Liver (tissue), 9 donors: ENCODE results near the gene SMAD5. TPM values are rescaled to one million over a fixed set of nuclear protein-coding genes. Genes with fewer than 3 reads are reported as not detected.

ENCODE experiments used
- DNase-seq: peaks from one replicate; pipeline ENCODE4 v3.0.0-alpha.2; 2017; ENCODE audit warnings: low spot score
- H3K27ac ChIP-seq, 2 donors: one replicate each; pipeline ENCODE4 v1.7.0; 2013; ENCODE audit warnings: inconsistent platforms in 2 of 2, low read length in 2 of 2, control low read depth in 1 of 2, low read depth in 1 of 2, mild to moderate bottlenecking in 1 of 2
- H3K27me3 ChIP-seq, 4 donors: one replicate each; pipeline versions ENCODE4 v1.6.1 to v1.7.0; 2013; ENCODE audit warnings: low read length in 3 of 4, inconsistent platforms in 1 of 4, mild to moderate bottlenecking in 1 of 4, moderate library complexity in 1 of 4; ENCODE audit not compliant: control insufficient read depth in 4 of 4, insufficient read depth in 4 of 4
- H3K36me3 ChIP-seq, 4 donors: one replicate each; pipeline versions ENCODE4 v1.6.1 to v1.7.0; 2013; ENCODE audit warnings: low read length in 3 of 4, mild to moderate bottlenecking in 3 of 4, low read depth in 1 of 4, moderate library complexity in 1 of 4; ENCODE audit not compliant: control insufficient read depth in 4 of 4, insufficient read depth in 3 of 4
- H3K4me1 ChIP-seq, 4 donors: one replicate each; pipeline versions ENCODE4 v1.6.1 to v1.7.0; 2013; ENCODE audit warnings: low read length in 3 of 4, mild to moderate bottlenecking in 3 of 4, moderate library complexity in 1 of 4; ENCODE audit not compliant: control insufficient read depth in 4 of 4, insufficient read depth in 4 of 4
- H3K4me3 ChIP-seq, 3 donors: one replicate each; pipeline versions ENCODE4 v1.6.1 to v1.7.0; 2013; ENCODE audit warnings: low read length in 3 of 3, control low read depth in 1 of 3, low read depth in 1 of 3, mild to moderate bottlenecking in 1 of 3
- H3K9ac ChIP-seq, 2 donors: one replicate each; pipeline ENCODE4 v1.7.0; 2013; ENCODE audit warnings: low read length in 2 of 2, mild to moderate bottlenecking in 2 of 2, moderate library complexity in 2 of 2, control low read depth in 1 of 2, low read depth in 1 of 2
- H3K9me3 ChIP-seq, 4 donors: one replicate each; pipeline versions ENCODE4 v1.6.1 to v1.7.0; 2013; ENCODE audit warnings: low read length in 3 of 4; ENCODE audit not compliant: control insufficient read depth in 4 of 4
- ATF3 ChIP-seq: IDR thresholded peaks from 2 replicates; pipeline ENCODE4 v1.6.1; 2016; ENCODE audit warnings: antibody characterized with exemption
- CTCF ChIP-seq: fragments of 150-350 bp; IDR thresholded peaks from 2 replicates; pipeline ENCODE4 v1.5.1; 2017; ENCODE audit warnings: improper control_type of control experiment, low read depth, low read length; ENCODE audit not compliant: missing input control
- EGR1 ChIP-seq, 2 donors: IDR thresholded peaks; 2 replicates each; pipeline ENCODE4 v1.6.1; 2016 to 2018; ENCODE audit warnings: antibody characterized with exemption in 2 of 2, low read depth in 2 of 2
- FOXA1 ChIP-seq: IDR thresholded peaks from 2 replicates; pipeline ENCODE4 v1.6.1; 2016; ENCODE audit warnings: antibody characterized with exemption
- FOXA2 ChIP-seq: IDR thresholded peaks from 2 replicates; pipeline ENCODE4 v1.6.1; 2016; ENCODE audit warnings: antibody characterized with exemption
- GABPA ChIP-seq, 2 donors: IDR thresholded peaks in 1 of 2; conservative IDR thresholded peaks in 1 of 2; 2 replicates each; pipeline ENCODE4 v1.6.1; 2016; ENCODE audit warnings: antibody characterized with exemption in 2 of 2, mild to moderate bottlenecking in 1 of 2, moderate library complexity in 1 of 2
- HNF4A ChIP-seq, 2 donors: conservative IDR thresholded peaks; 2 replicates each; pipeline ENCODE4 v1.6.1; 2016; ENCODE audit warnings: antibody characterized with exemption in 2 of 2, mild to moderate bottlenecking in 2 of 2
- HNF4G ChIP-seq: IDR thresholded peaks from 2 replicates; pipeline ENCODE4 v1.6.1; 2016; ENCODE audit warnings: antibody characterized with exemption
- JUND ChIP-seq, 2 donors: IDR thresholded peaks; 2 replicates each; pipeline ENCODE4 v1.6.1; 2016; ENCODE audit warnings: antibody characterized with exemption in 2 of 2
- MAX ChIP-seq: IDR thresholded peaks from 2 replicates; pipeline ENCODE4 v1.6.1; 2016; ENCODE audit warnings: antibody characterized with exemption
- NR2F2 ChIP-seq: IDR thresholded peaks from 2 replicates; pipeline ENCODE4 v1.6.1; 2016; ENCODE audit warnings: antibody characterized with exemption
- RAD21 ChIP-seq, 2 donors: IDR thresholded peaks; 2 replicates each; pipeline ENCODE4 v1.6.1; 2016; ENCODE audit warnings: antibody characterized with exemption in 2 of 2, mild to moderate bottlenecking in 2 of 2
- REST ChIP-seq: IDR thresholded peaks from 2 replicates; pipeline ENCODE4 v1.6.1; 2016; ENCODE audit warnings: antibody characterized with exemption, mild to moderate bottlenecking
- RXRA ChIP-seq, 2 donors: IDR thresholded peaks; 2 replicates each; pipeline ENCODE4 v1.6.1; 2017 to 2018; ENCODE audit warnings: antibody characterized with exemption in 2 of 2, mild to moderate bottlenecking in 1 of 2
- SP1 ChIP-seq: IDR thresholded peaks from 2 replicates; pipeline ENCODE4 v1.6.1; 2018; ENCODE audit warnings: antibody characterized with exemption, mild to moderate bottlenecking
- TAF1 ChIP-seq: conservative IDR thresholded peaks from 2 replicates; pipeline ENCODE4 v1.6.1; 2016; ENCODE audit warnings: antibody characterized with exemption, mild to moderate bottlenecking
- YY1 ChIP-seq: IDR thresholded peaks from 2 replicates; pipeline ENCODE4 v1.6.1; 2016; ENCODE audit warnings: antibody characterized with exemption, mild to moderate bottlenecking
- ZBTB33 ChIP-seq: IDR thresholded peaks from 2 replicates; pipeline ENCODE4 v1.6.1; 2016; ENCODE audit warnings: antibody characterized with exemption
- WGBS: extraction: QIAGEN DNeasy Blood & Tissue Kit; methylation state at CpG from one replicate; pipeline ENCODE4 v1.1.7; 2013; 5-methylcytosine and 5-hydroxymethylcytosine counted together
- polyA plus RNA-seq, 2 donors: library from polyadenylated mRNA; stranded (reverse) in 1 of 2; unstranded in 1 of 2; fragments of 200-250 nt in 1 of 2; fragments of >200 nt in 1 of 2; fragmentation: Nextera tagmentation in 1 of 2; extraction: Ambion mirVana in 1 of 2; gene quantifications; one replicate each; pipeline versions ENCODE4 v1.2.1 to v1.2.3, GENCODE V29; 2013 to 2015
- total RNA-seq, 2 donors: library from RNA; depleted of rRNA; stranded (reverse); fragments of >200 nt; gene quantifications; one replicate each; pipeline ENCODE4 v1.2.3, GENCODE V29; 2014
- donor health status: healthy.
- donor health status: healthy.
- donor health status: healthy.
- donor health status: healthy.
- donor health status: healthy.

Gene SMAD5
- total and polyA plus RNA-seq, 4 donors = 5.9 to 42.0 (median 16.3) TPM

- Histone ChIP-seq H3K27me3 (peaks cover 0 to 5% (median 0%) of the 10 kb centered on the region in 4 donors), H3K4me3 (no peak overlapping the region), H3K27ac (no peak overlapping the region), H3K4me1 (no peaks in the 10 kb centered on the region), H3K9me3 (no peaks in the 10 kb centered on the region), H3K9ac (no peak overlapping the region), H3K36me3 (no peaks in the 10 kb centered on the region)
- DNase-seq = no peak
- 72% methylated on average over 9 of the region's 9 CpGs for WGBS
- TF ChIP-seq REST (no peak), HNF4G (no peak), GABPA (IDR thresholded peaks at IDR 0.05 in 1 of 2, conservative IDR thresholded peaks at IDR 0.05 in 1 of 2) (no peak), SP1 (no peak), EGR1 (IDR thresholded peaks at IDR 0.05; ENCODE audit: low read depth in 2 of 2) (no peak), FOXA1 (no peak), CTCF (no peak), RXRA (IDR thresholded peaks at IDR 0.05) (no peak), JUND (IDR thresholded peaks at IDR 0.05) (no peak), MAX (no peak), RAD21 (IDR thresholded peaks at IDR 0.05) (no peak), TAF1 (no peak), FOXA2 (no peak), HNF4A (conservative IDR thresholded peaks at IDR 0.05) (no peak), ATF3 (no peak), YY1 (no peak), NR2F2 (no peak), ZBTB33 (no peak)
These were observed 81.4 kb downstream of the SMAD5 start for GRCh38 chr5:136213919-136214493.
